ENCODE results near the gene PGM5.

PGM5 gene

DNA sequence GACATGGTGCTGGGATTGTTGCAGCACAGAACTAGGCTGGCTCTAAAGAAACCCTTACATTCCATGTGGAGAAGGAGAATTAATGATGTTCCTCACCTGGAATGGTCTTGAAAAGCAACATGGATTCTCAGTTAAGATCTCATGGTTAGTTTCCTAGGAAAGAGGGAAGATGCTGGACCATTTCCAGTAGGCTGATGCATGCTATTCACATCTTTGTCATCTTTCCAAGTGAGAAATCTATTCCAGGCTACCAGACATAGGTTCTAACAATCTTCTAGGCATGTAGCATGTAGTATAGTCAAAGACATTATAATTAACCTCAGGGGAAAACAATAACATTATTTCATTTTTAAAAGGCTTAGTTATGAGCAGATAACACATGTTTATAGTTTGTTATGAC, 139.9 kb downstream of the PGM5 start:
- DNase-seq (ENCODE audit: low spot score) = no peak

DNA sequence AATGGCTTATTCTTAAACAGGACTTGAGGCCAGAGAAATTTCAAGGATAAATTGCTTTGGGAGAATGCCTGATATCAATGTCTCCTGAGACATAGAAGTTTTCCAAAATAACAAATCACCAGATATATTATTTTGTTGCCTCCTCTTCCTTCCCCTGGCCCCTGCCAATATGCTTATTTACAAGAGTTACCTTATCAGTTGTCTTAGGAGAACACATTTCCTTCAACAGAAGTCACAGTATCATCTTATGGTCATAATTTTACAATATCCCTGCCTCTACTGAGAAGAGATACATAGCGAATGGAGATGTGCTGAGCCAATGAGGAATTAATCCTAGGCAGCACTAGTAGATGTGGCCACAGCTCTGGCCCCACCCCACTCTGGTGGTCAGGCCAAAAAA, 141.2 kb downstream of the PGM5 start:
- no peak for DNase-seq (ENCODE audit: low spot score)

DNA sequence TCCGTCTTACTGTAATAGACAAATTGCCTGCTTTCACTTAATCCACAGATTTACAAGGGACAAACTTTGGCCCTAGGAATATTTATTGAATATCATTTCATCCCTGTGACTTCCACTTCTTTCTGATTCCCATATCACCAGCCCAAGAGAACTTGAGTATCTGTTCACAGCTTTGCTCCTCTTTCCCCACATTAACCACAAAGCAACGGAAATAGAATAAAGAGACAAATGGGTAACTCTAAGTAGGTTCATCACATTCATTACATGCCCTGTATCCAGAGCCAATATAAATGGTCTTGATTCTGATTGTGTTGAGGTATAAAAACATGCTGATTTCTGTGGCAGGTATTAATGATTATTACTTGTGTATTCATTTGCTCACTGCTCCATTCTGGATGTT, 142.4 kb downstream of the PGM5 start:
- no peak for DNase-seq (ENCODE audit: low spot score)

GRCh38 chr9:68500457-68501381, 144.3 kb downstream of the PGM5 start:
- peak; percentile 17 for DNase-seq (ENCODE audit: low spot score)

DNA sequence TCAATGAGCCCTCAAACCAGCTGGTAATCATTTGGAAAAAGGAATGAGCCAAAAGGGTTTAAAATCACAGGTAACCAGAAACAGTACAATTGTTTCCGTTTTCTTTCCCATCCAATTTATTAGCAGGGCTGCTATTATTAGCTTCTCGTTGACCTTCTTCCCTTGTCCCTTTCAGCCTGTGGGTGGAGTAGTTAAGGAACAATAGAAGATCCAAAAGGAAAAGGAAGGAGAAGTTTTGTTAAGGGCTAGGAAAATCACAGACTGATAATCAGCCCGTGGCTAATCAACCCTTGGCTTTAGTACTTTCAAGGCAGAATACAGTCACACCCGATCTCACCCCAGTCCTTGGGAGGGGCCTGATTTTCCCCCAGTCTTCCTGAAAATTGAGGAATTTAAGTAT, 145.9 kb downstream of the PGM5 start:
- no peak for DNase-seq (ENCODE audit: low spot score)

GRCh38 chr9:68505681-68506409, 149.4 kb downstream of the PGM5 start:
- DNase-seq (ENCODE audit: low spot score) = no peak

DNA sequence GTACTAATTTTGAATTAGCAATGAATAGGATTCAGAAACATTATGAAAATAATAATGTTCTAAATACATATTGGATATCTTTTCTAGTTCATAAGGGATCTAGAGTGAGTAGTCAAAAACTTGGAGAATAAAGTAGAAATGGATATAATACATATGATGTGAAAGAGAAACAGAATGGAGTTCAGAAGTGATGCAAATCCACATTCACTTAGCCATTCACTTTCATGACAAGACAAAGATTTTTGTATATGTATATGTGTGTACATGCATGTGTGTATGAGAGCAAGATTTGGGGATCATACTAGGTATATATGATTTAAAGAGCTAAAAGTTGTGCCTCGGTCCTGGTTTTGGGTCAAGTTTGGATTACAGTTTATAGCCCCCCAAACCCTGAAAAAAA, 150.1 kb downstream of the PGM5 start:
- no peak for DNase-seq (ENCODE audit: low spot score)

DNA sequence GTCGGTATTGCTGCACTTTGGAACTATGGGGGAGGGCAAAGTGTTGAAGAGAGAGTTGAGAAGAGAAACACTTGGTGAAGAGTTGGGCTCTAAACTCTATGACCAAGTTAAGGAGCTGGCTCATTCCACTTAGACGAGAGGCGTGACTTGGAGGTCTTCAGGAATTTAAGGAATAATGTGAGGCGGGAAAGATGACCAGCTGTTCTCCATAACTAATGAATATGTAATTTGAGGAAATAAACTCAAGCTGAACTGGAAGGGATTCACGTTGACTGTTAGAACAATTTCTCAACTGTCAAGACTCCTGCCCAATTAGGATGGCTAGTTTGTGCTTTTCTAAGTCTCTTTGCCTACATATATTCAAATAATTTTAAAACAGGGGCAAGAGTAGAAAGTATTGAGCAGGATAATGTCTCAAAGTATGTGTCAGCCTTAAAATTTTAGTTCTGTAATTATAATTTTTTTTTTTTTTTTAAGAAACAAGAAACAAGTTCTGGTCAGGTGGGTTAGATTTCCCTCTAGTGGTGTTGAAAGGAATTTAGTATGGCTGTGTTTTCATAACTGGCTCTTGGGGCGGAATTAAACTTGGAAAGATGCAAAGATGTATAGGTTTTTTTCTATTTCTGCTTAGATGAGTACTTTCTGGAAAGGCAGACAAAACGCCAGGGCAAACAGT, 150.9 kb downstream of the PGM5 start:
- peak; percentile 32 for DNase-seq (ENCODE audit: low spot score)

DNA sequence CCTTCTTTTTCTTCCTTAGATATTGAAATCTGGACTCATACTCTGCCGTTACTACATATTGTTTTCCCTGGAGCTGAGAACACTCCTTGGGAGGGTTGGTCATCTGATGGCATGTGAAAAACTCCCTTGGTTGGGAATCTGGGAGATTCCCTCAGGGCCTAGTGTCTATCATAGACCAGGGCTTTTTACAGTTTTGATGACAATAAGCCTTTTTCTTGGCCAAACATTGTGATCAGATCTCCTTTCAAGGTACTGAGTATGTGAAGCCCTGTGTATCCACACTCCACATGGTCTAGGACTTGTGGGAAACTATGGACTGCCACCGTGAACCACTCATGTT, 151.4 kb downstream of the PGM5 start:
- DNase-seq (ENCODE audit: low spot score) = no peak

DNA sequence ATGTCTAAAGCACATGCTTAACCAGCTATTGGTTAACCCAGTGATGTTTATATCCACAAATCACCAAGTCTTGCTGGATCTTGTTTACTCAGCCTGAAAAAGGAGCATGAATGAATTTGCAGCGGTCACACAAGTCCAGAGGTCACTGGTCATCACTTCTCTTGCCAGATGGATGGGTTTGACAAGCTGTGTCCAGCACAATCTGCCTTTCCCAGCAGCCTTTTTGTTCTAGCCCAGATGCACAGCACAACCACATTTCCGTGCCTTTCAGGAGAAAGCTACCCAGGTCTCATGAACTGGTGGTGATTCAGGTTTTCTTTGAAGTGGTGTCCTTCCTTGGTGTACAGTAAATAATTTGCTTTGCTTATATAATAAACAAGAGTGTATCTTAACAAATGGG, 152.1 kb downstream of the PGM5 start:
- DNase-seq (ENCODE audit: low spot score) = no peak

DNA sequence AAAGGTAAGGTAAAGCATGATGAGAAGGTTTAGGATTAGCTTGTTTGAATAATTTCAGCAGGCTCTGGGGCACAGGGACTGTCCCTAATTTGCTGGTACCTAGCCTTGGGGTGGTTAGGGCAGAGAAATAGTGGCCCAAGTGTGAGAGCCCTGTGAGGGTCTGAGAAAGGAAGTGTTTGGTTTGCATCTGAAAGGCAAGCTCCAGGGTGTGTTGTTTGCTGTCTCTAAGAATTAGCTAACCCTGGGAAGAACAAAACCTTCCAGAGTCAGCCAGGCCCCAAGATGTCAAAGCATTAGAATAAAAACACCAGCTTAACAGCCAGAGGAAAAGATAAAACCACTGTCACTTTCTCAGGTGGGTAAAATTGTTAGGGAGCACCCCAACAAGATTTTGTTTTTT, 153.3 kb downstream of the PGM5 start:
- DNase-seq (ENCODE audit: low spot score) = no peak

GRCh38 chr9:68513385-68513784, 157.0 kb downstream of the PGM5 start:
- no peak for DNase-seq (ENCODE audit: low spot score)

DNA sequence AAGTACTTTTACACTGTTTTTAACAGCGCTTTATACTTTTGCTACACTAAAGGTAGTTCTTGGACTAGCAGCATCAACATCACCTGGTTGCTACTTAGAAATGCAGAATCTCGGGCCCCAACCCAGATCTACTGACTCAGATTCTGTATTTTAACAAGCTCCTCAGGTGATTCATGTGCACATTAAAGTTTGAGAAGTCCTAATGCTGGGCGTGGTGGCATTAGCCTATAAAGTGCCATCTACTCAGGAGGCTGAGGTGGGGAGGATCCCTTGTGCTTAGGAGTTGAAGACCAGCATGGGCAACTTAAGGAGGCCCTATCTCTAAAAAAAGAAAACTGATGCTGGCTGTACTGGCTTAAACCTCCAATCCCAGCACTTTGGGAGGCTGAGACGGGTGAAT, 157.6 kb downstream of the PGM5 start:
- no peak for DNase-seq (ENCODE audit: low spot score)

DNA sequence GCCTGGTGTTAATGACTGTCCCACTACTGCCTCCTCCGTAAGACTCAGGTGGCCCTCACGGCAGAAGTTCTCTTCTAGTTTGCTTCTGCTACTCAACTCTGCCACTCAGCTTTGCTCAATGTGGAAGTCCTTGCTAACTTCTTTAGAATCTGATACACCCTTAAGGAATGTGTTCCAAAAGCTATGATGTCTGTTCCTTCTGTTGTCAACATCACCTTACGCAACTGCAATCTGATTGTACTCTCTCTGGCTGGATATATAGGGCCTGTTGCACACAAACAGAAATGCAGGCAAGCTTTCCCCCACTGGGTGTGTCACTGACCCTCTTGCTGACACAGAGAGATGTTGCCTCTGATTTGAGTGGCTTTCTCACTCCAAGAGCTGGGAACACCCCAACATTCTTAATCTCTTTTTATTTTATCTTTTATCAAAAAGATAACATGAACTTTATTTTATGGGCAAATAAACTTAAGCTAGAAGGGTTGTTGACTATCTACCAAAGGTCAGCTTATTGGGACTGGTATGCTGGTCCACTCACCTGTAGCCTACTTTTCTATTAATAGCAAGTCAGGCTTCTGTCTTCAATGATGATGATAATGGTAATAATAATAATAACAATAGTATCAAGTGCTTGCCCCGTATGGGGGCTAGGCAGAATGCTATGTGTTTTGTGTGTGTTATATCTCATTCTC, 159.1 kb downstream of the PGM5 start:
- DNase-seq (ENCODE audit: low spot score) = no peak

- no peak for DNase-seq (ENCODE audit: low spot score)
Observed at GRCh38 chr9:68522131-68522530, 165.7 kb downstream of the PGM5 start.

GRCh38 chr9:68522954-68523353, 166.5 kb downstream of the PGM5 start:
- no peak for DNase-seq (ENCODE audit: low spot score)

GRCh38 chr9:68523367-68523936, 167.0 kb downstream of the PGM5 start:
- no peak for DNase-seq (ENCODE audit: low spot score)

DNA sequence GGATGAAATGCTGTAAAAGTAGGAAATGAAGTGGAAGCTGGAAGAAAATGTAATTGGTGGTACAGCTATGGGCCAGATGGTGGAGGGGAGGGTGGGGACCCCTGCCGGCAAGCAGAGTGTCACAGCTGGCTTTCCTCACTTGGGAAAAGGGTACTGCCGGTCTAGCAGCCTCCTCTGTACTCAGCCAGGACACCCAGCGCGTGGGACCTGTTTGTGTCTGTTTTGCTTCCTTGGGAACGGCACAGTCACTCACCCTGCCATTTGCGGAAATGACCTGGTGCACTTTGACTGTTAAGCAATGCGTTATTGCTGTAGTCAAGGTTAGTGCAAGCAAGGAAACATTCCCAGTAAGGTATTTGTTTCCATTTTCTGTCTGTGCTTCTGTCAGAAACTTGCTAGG, 174.2 kb downstream of the PGM5 start:
- no peak for DNase-seq (ENCODE audit: low spot score)

DNA sequence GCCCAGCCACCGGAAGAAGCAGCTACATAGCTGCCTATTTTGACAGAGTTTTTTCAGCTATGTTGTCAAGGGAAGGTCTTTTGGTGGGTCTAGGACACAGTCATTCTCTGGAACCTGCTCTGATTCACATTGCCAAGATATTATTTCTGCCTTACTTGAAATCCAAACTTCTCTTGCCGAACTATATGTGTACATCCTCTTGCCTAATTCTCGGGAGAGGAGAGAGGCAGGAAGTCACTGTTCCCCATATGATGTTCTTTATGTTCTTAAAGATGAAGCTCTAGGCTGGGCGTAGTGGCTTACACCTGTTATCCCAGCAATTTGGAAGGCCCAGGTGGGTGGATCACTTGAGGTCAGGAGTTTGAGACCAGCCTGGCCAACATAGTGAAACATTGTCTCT, 175.7 kb downstream of the PGM5 start:
- no peak for DNase-seq (ENCODE audit: low spot score)

DNA sequence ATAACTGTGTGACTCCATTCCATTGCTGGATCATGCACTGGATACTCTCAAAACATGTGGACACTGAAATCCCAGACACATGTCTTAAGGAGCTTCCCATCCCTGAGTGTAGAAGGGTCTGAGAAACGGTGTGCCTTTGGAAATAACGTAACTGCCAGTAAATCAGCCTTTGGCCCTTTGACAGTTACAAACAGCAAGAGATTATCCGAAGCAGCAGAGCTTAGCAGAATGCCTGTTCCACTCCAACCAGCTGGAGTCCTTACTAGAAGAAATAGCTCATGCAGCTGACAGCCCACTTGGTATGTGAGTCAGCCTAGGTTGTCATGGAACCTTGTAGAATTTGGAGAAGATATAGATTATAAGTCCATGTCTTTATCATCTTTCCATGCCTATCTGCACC, 177.3 kb downstream of the PGM5 start:
- no peak for DNase-seq (ENCODE audit: low spot score)

- DNase-seq (ENCODE audit: low spot score) = no peak
Observed at GRCh38 chr9:68536876-68537615, 180.6 kb downstream of the PGM5 start.

- no peak for DNase-seq (ENCODE audit: low spot score)
Observed at GRCh38 chr9:68537616-68537880, 181.1 kb downstream of the PGM5 start.

All from AG20443 (cell line).